HepG2 (cell line): ENCODE measurements around the gene HOXC11. TPM values are rescaled to one million over a fixed set of nuclear protein-coding genes. Genes with fewer than 3 reads are reported as not detected.

ENCODE experiments used
- AGO2 ChIP-seq: fragments of 200-400 bp; formaldehyde crosslinking; optimal IDR thresholded peaks from 2 replicates; pipeline ENCODE3; 2017; ENCODE audit warnings: mild to moderate bottlenecking, low read depth, low read length, moderate library complexity
- ARID4A ChIP-seq: sonication (generic); formaldehyde crosslinking; IDR thresholded peaks from 2 replicates; pipeline ENCODE4 v1.5.0; 2020; ENCODE audit warnings: mild to moderate bottlenecking, missing genetic modification reagents, borderline replicate concordance
- FOXK1 ChIP-seq: sonication (generic); formaldehyde crosslinking; IDR thresholded peaks from 2 replicates; pipeline ENCODE4 v1.4.0; 2020; ENCODE audit warnings: low read depth, missing genetic modification reagents, borderline replicate concordance
- HDAC1 ChIP-seq: sonication (generic); formaldehyde crosslinking; IDR thresholded peaks from 2 replicates; pipeline ENCODE4 v1.5.1; 2020; ENCODE audit warnings: mild to moderate bottlenecking, missing genetic modification reagents
- HNF1A ChIP-seq, 2 experiments: sonication (generic) in 1 of 2; formaldehyde crosslinking in 1 of 2; IDR thresholded peaks; 2 replicates each; pipeline versions ENCODE4 v1.4.0 to v1.6.1; 2016 to 2020; ENCODE audit warnings: borderline replicate concordance in 1 of 2, low read depth in 1 of 2, mild to moderate bottlenecking in 1 of 2, missing genetic modification reagents in 1 of 2
- KDM1A ChIP-seq: IDR thresholded peaks from 2 replicates; pipeline ENCODE4 v1.6.1; 2016; ENCODE audit warnings: missing compliant biosample characterization
- MEIS2 ChIP-seq: sonication (generic); formaldehyde crosslinking; IDR thresholded peaks from 2 replicates; pipeline ENCODE4 v1.9.0; 2021; ENCODE audit warnings: mild to moderate bottlenecking, missing genetic modification reagents
- MLX ChIP-seq: IDR thresholded peaks from 2 replicates; pipeline ENCODE4 v1.6.1; 2016
- NCOR1 ChIP-seq: fragments of 200-600 bp; sonication (generic); IDR thresholded peaks from 2 replicates; pipeline ENCODE4 v1.7.0; 2017; ENCODE audit warnings: antibody characterized with exemption, low read length, borderline replicate concordance
- NFKB2 ChIP-seq: sonication (generic); formaldehyde crosslinking; IDR thresholded peaks from 2 replicates; pipeline ENCODE4 v1.4.0; 2020; ENCODE audit warnings: missing genetic modification reagents, borderline replicate concordance
- NFRKB ChIP-seq: fragments of 450-650 bp; IDR thresholded peaks from 2 replicates; pipeline ENCODE4 v1.6.1; 2017
- NR2F1 ChIP-seq, 2 experiments: fragments of 450-650 bp in 1 of 2; formaldehyde crosslinking in 1 of 2; IDR thresholded peaks; 2 replicates each; pipeline versions ENCODE4 v1.5.0 to v1.6.1; 2016 to 2020; ENCODE audit warnings: mild to moderate bottlenecking in 1 of 2, missing compliant biosample characterization in 1 of 2, missing genetic modification reagents in 1 of 2, moderate library complexity in 1 of 2
- TRIM22 ChIP-seq: fragments of 450-650 bp; IDR thresholded peaks from 2 replicates; pipeline ENCODE4 v1.6.1; 2017
- ZFP82 ChIP-seq: sonication (generic); formaldehyde crosslinking; IDR thresholded peaks from 2 replicates; pipeline ENCODE4 v1.5.1; 2020; ENCODE audit warnings: mild to moderate bottlenecking, missing genetic modification reagents, borderline replicate concordance
- ZNF235 ChIP-seq: sonication (generic); formaldehyde crosslinking; IDR thresholded peaks from 2 replicates; pipeline ENCODE4 v1.8.1; 2023; ENCODE audit warnings: mild to moderate bottlenecking, missing genetic modification reagents, borderline replicate concordance
- ZNF431 ChIP-seq: sonication (generic); formaldehyde crosslinking; IDR thresholded peaks from 2 replicates; pipeline ENCODE4 v1.9.0; 2022; ENCODE audit warnings: missing genetic modification reagents, low read depth, mild to moderate bottlenecking, borderline replicate concordance
- ZNF451 ChIP-seq: sonication (generic); formaldehyde crosslinking; IDR thresholded peaks from 2 replicates; pipeline ENCODE4 v1.5.0; 2020; ENCODE audit warnings: mild to moderate bottlenecking, missing genetic modification reagents
- ZNF543 ChIP-seq: sonication (generic); formaldehyde crosslinking; IDR thresholded peaks from 2 replicates; pipeline ENCODE4 v1.4.0; 2020; ENCODE audit warnings: mild to moderate bottlenecking, missing genetic modification reagents
- ZNF747 ChIP-seq: sonication (generic); formaldehyde crosslinking; IDR thresholded peaks from 2 replicates; pipeline ENCODE4 v1.8.1; 2023; ENCODE audit warnings: missing genetic modification reagents, mild to moderate bottlenecking, borderline replicate concordance
- polyA plus RNA-seq, 8 experiments: library from polyadenylated mRNA; depleted of rRNA in 3 of 8; stranded (reverse) in 7 of 8; unstranded in 1 of 8; fragments of >200 nt; fragmentation: Illumina TruSeq in 4 of 8; extraction: Trizol in 4 of 8; gene quantifications; 2 replicates each; pipeline versions ENCODE4 v1.2.1 to v1.2.3, GENCODE V29; 2011 to 2016; ENCODE audit warnings: low read depth in 4 of 8, missing spikeins in 1 of 8, mixed read lengths in 1 of 8; ENCODE audit not compliant: insufficient read depth in 1 of 8
- total RNA-seq, 5 experiments: library from RNA; depleted of rRNA; stranded (reverse); fragments of >200 nt; fragmentation: Illumina TruSeq; extraction: Trizol; gene quantifications; 2 replicates each; pipeline ENCODE4 v1.2.3, GENCODE V29; 2016; ENCODE audit warnings: low read depth in 1 of 5

Gene HOXC11
- total and polyA plus RNA-seq, 2 of the 13 experiments (the other 11 are each of a cell fraction or from before 2014, with no cell fraction given) = not detected

GRCh38 chr12:53988541-53989226 is 15.8 kb downstream of the HOXC11 start (continued):
- TF ChIP-seq HNF1A (IDR thresholded peaks at IDR 0.05; ENCODE audit: low read depth) = no peak
- no peak for TF ChIP-seq HNF1A (CRISPR knock-in tag; IDR thresholded peaks at IDR 0.05; ENCODE audit: borderline replicate concordance)
- peak; percentile 73; the same call in 1 of the 2 replicates for TF ChIP-seq NCOR1
- 0 out of 2 replicates have a peak, but pooled peaks have one; percentile 17 for TF ChIP-seq HDAC1 (CRISPR knock-in tag)
- 0 out of 2 replicates have a peak, but pooled peaks have one; percentile 28 for TF ChIP-seq ZNF431 (CRISPR knock-in tag)
- no peak for TF ChIP-seq MLX (CRISPR knock-in tag)
- no peak for TF ChIP-seq ZNF543
- TF ChIP-seq ARID4A (CRISPR knock-in tag) = peak; percentile 13; the same call in 1 of the 2 replicates
- TF ChIP-seq TRIM22 = no peak
- no peak for TF ChIP-seq AGO2
- no peak for TF ChIP-seq ZFP82 (CRISPR knock-in tag)
- TF ChIP-seq NFRKB = no peak
- peak in 1 of 2 experiments; percentile 15; a peak in 1 of 4 replicates for TF ChIP-seq NR2F1 (CRISPR knock-in tag; IDR thresholded peaks at IDR 0.05)
- no peak for TF ChIP-seq KDM1A (CRISPR knock-in tag)
- TF ChIP-seq ZNF235 (CRISPR knock-in tag) = no peak
- no peak for TF ChIP-seq ZNF747 (CRISPR knock-in tag)
- no peak for TF ChIP-seq NFKB2 (CRISPR knock-in tag)
- 0 out of 2 replicates have a peak, but pooled peaks have one; percentile 36 for TF ChIP-seq MEIS2 (CRISPR knock-in tag)
- no peak for TF ChIP-seq ZNF451 (CRISPR knock-in tag)
- no peak for TF ChIP-seq FOXK1 (CRISPR knock-in tag)
